ENCODE measurements around the gene TMEM232. TPM values are rescaled to one million over a fixed set of nuclear protein-coding genes. Genes with fewer than 3 reads are reported as not detected.

Gene TMEM232
- total and polyA plus RNA-seq, 9 of the 15 experiments (the other 6 are each of a cell fraction or from before 2014, with no cell fraction given) = 0.09 to 2.2 (median 0.41) TPM

GRCh38 chr5:110549301-110549700, 177.2 kb downstream of the TMEM232 start:
- CTCF ChIA-PET (ENCODE audit: low intra/inter-chr PET ratio) = no interaction called here
- no peaks in the 10 kb centered on the region for H3K79me2 ChIP-seq (ENCODE audit: control insufficient read depth, insufficient read depth, low read length)
- no peak overlapping the region for H2AFZ ChIP-seq (ENCODE audit: low read depth, low read length)
- WGBS (ENCODE audit: insufficient coverage, low coverage, missing lambda C conversion rate) = 13% methylated on average over 3 of the region's 3 CpGs
- no peak for FAIRE-seq
- intact Hi-C loops (cut with micrococcal nuclease) = no loop called here
- TF ChIP-seq PCBP2 (IDR thresholded peaks at IDR 0.05; ENCODE audit: low read depth, low read length, poor library complexity, severe bottlenecking) = no peak
- TF ChIP-seq ATF7 (IDR thresholded peaks at IDR 0.05) = no peak
- no peak for TF ChIP-seq NR2C2 (CRISPR knock-in tag; IDR thresholded peaks at IDR 0.05)
- TF ChIP-seq NR2C2 (tag; IDR thresholded peaks at IDR 0.05) = no peak
- no peak for TF ChIP-seq THAP12 (CRISPR knock-in tag; IDR thresholded peaks at IDR 0.05)
- TF ChIP-seq ARID1B (IDR thresholded peaks at IDR 0.05) = no peak
- no peak for TF ChIP-seq MCM2 (IDR thresholded peaks at IDR 0.05; ENCODE audit: low read depth)
- TF ChIP-seq KDM4B (IDR thresholded peaks at IDR 0.05; ENCODE audit: borderline replicate concordance in 2 of 2, low read depth in 1 of 2) = no peak
- TF ChIP-seq BRD9 (IDR thresholded peaks at IDR 0.05; ENCODE audit: low read depth, partially characterized antibody) = no peak
- no peak for TF ChIP-seq TAL1 (IDR thresholded peaks at IDR 0.05)
- no peak for TF ChIP-seq HOXB6 (CRISPR knock-in tag; IDR thresholded peaks at IDR 0.05; ENCODE audit: borderline replicate concordance)
- no peak overlapping the region for H3K4me3 ChIP-seq
- no peaks in the 10 kb centered on the region for H3K36me3 ChIP-seq (ENCODE audit: control insufficient read depth, insufficient read depth, low read length)
- no peaks in the 10 kb centered on the region for H3K9me1 ChIP-seq (ENCODE audit: control insufficient read depth, insufficient read depth, low read length)
- H4K20me1 ChIP-seq (replicated peaks; ENCODE audit: control insufficient read depth, insufficient read depth, low read length) = no peaks in the 10 kb centered on the region
- no peak overlapping the region for H3K27ac ChIP-seq (ENCODE audit: extremely low read depth, low read depth, low read length)
- no peaks in the 10 kb centered on the region for H3K4me1 ChIP-seq (replicated peaks in 1 of 2; ENCODE audit: control insufficient read depth in 2 of 2, insufficient read depth in 2 of 2, low read length in 2 of 2)
- POLR2A ChIA-PET = no interaction called here
- BruUV-seq (replicated peaks) = no TSS peak
- no peak overlapping the region for H3K4me2 ChIP-seq (ENCODE audit: insufficient read depth, low read length)
- no peak overlapping the region for H3K9ac ChIP-seq (ENCODE audit: insufficient read depth in 1 of 2, low read depth in 2 of 2, low read length in 2 of 2)
- in situ Hi-C loops (cut with MboI) = no loop called here
- ATAC-seq = no peak
- no peaks in the 10 kb centered on the region for H3K27me3 ChIP-seq (ENCODE audit: control insufficient read depth in 2 of 2, insufficient read depth in 2 of 2, low read length in 2 of 2)
- no peaks in the 10 kb centered on the region for H3K9me3 ChIP-seq (replicated peaks; ENCODE audit: control insufficient read depth, insufficient read depth, low read depth, low read length)
- DNase-seq (ENCODE audit: extremely low read depth in 1 of 4, low spot score in 3 of 4) = no peak
